Measurements from ENCODE around the gene CRELD2. TPM values are rescaled to one million over a fixed set of nuclear protein-coding genes. Genes with fewer than 3 reads are reported as not detected.

Gene CRELD2
- total RNA-seq, 4 donors from 2014 or later: 32.0 to 38.2 (median 34.2) TPM

GRCh38 chr22:49920859-49921258, 2.4 kb downstream of the CRELD2 start:
- WGBS: 95% methylated on average over 17 of the region's 18 CpGs
- no peak overlapping the region for H3K4me3 ChIP-seq
- peaks cover 15 to 53% (median 39%) of the 10 kb centered on the region in 4 donors for H3K4me1 ChIP-seq
- H3K9me3 ChIP-seq: no peaks in the 10 kb centered on the region
- intact Hi-C loops (cut with DNase I): no loop called here
- no peak for DNase-seq (ENCODE audit: extremely low spot score)
- no peaks in the 10 kb centered on the region for H3K27me3 ChIP-seq
- no peak overlapping the region for H3K27ac ChIP-seq (replicated peaks in 1 of 4)
- TF ChIP-seq POLR2AphosphoS5 (IDR thresholded peaks at IDR 0.05): no peak
- TF ChIP-seq, protein P1, sequence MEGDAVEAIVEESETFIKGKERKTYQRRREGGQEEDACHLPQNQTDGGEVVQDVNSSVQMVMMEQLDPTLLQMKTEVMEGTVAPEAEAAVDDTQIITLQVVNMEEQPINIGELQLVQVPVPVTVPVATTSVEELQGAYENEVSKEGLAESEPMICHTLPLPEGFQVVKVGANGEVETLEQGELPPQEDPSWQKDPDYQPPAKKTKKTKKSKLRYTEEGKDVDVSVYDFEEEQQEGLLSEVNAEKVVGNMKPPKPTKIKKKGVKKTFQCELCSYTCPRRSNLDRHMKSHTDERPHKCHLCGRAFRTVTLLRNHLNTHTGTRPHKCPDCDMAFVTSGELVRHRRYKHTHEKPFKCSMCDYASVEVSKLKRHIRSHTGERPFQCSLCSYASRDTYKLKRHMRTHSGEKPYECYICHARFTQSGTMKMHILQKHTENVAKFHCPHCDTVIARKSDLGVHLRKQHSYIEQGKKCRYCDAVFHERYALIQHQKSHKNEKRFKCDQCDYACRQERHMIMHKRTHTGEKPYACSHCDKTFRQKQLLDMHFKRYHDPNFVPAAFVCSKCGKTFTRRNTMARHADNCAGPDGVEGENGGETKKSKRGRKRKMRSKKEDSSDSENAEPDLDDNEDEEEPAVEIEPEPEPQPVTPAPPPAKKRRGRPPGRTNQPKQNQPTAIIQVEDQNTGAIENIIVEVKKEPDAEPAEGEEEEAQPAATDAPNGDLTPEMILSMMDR (IDR thresholded peaks at IDR 0.05): no peak
- no peak for TF ChIP-seq POLR2A (IDR thresholded peaks at IDR 0.05; ENCODE audit: low read depth)
- no peak for TF ChIP-seq EP300 (IDR thresholded peaks at IDR 0.05)
- H3K36me3 ChIP-seq: peaks cover 20 to 45% (median 32%) of the 10 kb centered on the region in 4 donors

DNA sequence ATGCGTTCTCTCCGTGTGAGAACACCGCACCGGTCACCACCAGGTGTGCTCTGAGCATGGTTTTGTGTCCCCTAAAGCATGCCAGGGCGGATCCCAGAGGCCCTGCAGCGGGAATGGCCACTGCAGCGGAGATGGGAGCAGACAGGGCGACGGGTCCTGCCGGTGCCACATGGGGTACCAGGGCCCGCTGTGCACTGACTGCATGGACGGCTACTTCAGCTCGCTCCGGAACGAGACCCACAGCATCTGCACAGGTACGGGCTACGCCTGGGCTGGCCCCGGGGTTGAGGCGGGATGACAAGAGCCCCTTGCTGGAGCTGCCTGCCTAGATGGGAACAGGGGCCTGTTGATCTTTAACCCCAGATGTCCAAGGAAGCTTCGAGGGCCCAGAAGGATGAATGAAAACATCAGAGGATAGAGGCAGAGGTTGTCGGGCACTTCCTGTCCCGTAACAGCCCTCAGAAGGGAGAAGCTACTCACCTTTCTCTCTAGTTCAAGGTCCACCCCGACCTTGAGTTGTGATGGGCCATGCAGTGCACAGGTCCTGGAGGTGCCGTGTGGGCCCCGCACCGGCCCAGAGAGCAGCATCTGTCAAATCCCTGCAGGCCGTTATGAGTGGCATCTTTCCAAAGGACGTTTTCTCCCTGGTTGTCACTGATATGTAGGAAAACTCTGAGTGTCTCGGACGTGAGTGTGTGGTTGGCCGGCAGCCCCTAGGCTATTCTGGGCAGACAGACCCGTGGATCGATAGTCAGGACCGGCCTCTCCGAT, 3.3 kb downstream of the CRELD2 start:
- Histone ChIP-seq H3K27me3 (no peaks in the 10 kb centered on the region), H3K4me3 (no peak overlapping the region), H3K27ac (replicated peaks in 1 of 4) (no peak overlapping the region), H3K9me3 (no peaks in the 10 kb centered on the region), H3K4me1 (peaks cover 15 to 47% (median 34%) of the 10 kb centered on the region in 4 donors), H3K36me3 (peaks cover 20 to 50% (median 34%) of the 10 kb centered on the region in 4 donors)
- WGBS: 88% methylated on average over 25 of the region's 35 CpGs
- TF ChIP-seq POLR2A (IDR thresholded peaks at IDR 0.05; ENCODE audit: low read depth) (no peak), POLR2AphosphoS5 (IDR thresholded peaks at IDR 0.05) (no peak), EP300 (IDR thresholded peaks at IDR 0.05) (no peak)
- TF ChIP-seq, protein P1 (IDR thresholded peaks at IDR 0.05): no peak
- intact Hi-C loops (cut with DNase I): no loop called here
- no peak for DNase-seq (ENCODE audit: extremely low spot score)

- Histone ChIP-seq H3K27me3 (no peaks in the 10 kb centered on the region), H3K36me3 (peaks cover 20 to 56% (median 36%) of the 10 kb centered on the region in 4 donors), H3K4me3 (no peak overlapping the region), H3K4me1 (peaks cover 11 to 39% (median 27%) of the 10 kb centered on the region in 4 donors), H3K9me3 (no peaks in the 10 kb centered on the region), H3K27ac (replicated peaks in 1 of 4) (no peak overlapping the region)
- WGBS: 76% methylated on average over 2 of the region's 22 CpGs
- no peak for DNase-seq (ENCODE audit: extremely low spot score)
- intact Hi-C loops (cut with DNase I): no loop called here
- TF ChIP-seq POLR2A (IDR thresholded peaks at IDR 0.05; ENCODE audit: low read depth): no peak
- TF ChIP-seq, protein P1 (IDR thresholded peaks at IDR 0.05): no peak
- no peak for TF ChIP-seq EP300 (IDR thresholded peaks at IDR 0.05)
- TF ChIP-seq POLR2AphosphoS5 (IDR thresholded peaks at IDR 0.05): no peak
These were observed 4.0 kb downstream of the CRELD2 start for GRCh38 chr22:49922484-49922883.

DNA sequence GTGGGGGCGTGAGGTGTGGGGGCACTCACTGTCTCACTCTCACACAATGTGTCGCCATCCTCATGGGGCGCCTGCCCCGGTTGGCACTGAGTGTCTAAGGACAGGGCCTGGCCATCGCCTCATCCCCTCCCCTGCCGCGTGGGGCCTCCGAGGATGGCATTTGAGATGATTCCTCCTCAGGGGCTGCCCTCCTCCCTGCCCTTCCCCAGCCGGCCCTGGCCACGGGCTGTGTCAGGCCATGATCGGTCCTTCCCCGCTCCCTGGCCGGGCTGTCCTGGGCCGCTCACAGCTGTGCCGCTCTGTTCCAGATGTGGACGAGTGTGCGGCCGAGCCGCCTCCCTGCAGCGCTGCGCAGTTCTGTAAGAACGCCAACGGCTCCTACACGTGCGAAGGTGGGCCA, 4.5 kb downstream of the CRELD2 start:
- no peak for TF ChIP-seq POLR2A (IDR thresholded peaks at IDR 0.05; ENCODE audit: low read depth)
- TF ChIP-seq, protein P1 (IDR thresholded peaks at IDR 0.05): no peak
- TF ChIP-seq EP300 (IDR thresholded peaks at IDR 0.05): no peak
- TF ChIP-seq POLR2AphosphoS5 (IDR thresholded peaks at IDR 0.05): no peak
- H3K4me3 ChIP-seq: peak overlapping the region in 1 of 4 donors; percentile 3
- DNase-seq (ENCODE audit: extremely low spot score): no peak
- no peaks in the 10 kb centered on the region for H3K27me3 ChIP-seq
- H3K9me3 ChIP-seq: no peaks in the 10 kb centered on the region
- peak overlapping the region; percentile 40 to 58 (median 46) for H3K27ac ChIP-seq (replicated peaks in 1 of 4)
- peaks cover 11 to 34% (median 23%) of the 10 kb centered on the region in 4 donors for H3K4me1 ChIP-seq
- H3K36me3 ChIP-seq: peaks cover 20 to 57% (median 40%) of the 10 kb centered on the region in 4 donors
- 84% methylated on average over 16 of the region's 25 CpGs for WGBS
- intact Hi-C loops (cut with DNase I): no loop called here
